HG02588 (cell line): Measurements from ENCODE around the gene MPO.
A peak's percentile ranks its signal among the peaks of the same experiment; 100 is the strongest.

Source experiments
- ATAC-seq: cut with Tn5 transposase; IDR thresholded peaks from one replicate; pipeline ENCODE4 v1.9.1; 2021; ENCODE audit warnings: mild to moderate bottlenecking, moderate library complexity; ENCODE audit not compliant: unreplicated experiment

The MPO gene

GRCh38 chr17:58319173-58320162 is 38.7 kb upstream of the MPO start:
- no peak for ATAC-seq

- ATAC-seq, result no peak
Measured at GRCh38 chr17:58318627-58319172, 38.0 kb upstream of the MPO start.

- ATAC-seq, result no peak
Measured at GRCh38 chr17:58318065-58318481, 37.3 kb upstream of the MPO start.

- ATAC-seq, result peak; percentile 69
Measured at GRCh38 chr17:58317421-58318064, 36.8 kb upstream of the MPO start.

- ATAC-seq, result no peak
Measured at GRCh38 chr17:58316260-58316960, 35.7 kb upstream of the MPO start.

- no peak for ATAC-seq
Measured at GRCh38 chr17:58315750-58316149, 35.0 kb upstream of the MPO start.

GRCh38 chr17:58315281-58315711 is 34.6 kb upstream of the MPO start:
- ATAC-seq, result no peak

- ATAC-seq, result no peak
Measured at GRCh38 chr17:58314706-58315015, 33.9 kb upstream of the MPO start.

- no peak for ATAC-seq
Measured at GRCh38 chr17:58313815-58314705, 33.3 kb upstream of the MPO start.

GRCh38 chr17:58312829-58313228 is 32.1 kb upstream of the MPO start:
- ATAC-seq, result no peak

- no peak for ATAC-seq
Measured at GRCh38 chr17:58312021-58312630, 31.4 kb upstream of the MPO start.

- ATAC-seq, result no peak
Measured at GRCh38 chr17:58311429-58311894, 30.7 kb upstream of the MPO start.

- ATAC-seq, result no peak
Measured at GRCh38 chr17:58310511-58311428, 30.0 kb upstream of the MPO start.

GRCh38 chr17:58309918-58310259 is 29.2 kb upstream of the MPO start:
- ATAC-seq, result no peak

GRCh38 chr17:58308985-58309917 is 28.5 kb upstream of the MPO start:
- ATAC-seq, result no peak

- no peak for ATAC-seq
Measured at GRCh38 chr17:58308173-58308984, 27.6 kb upstream of the MPO start.
